Upper lobe of left lung (tissue), 4 donors: ENCODE results near the gene AACS.

ENCODE experiments used
- CTCF ChIP-seq, 6 experiments: fragments of 450-650 bp in 4 of 6; fragments of 200-600 bp in 2 of 6; sonication (generic) in 2 of 6; IDR thresholded peaks; one replicate each; pipeline ENCODE4 v1.5.1; 2016 to 2019; ENCODE audit warnings: antibody characterized with exemption in 6 of 6
- POLR2A ChIP-seq, 4 donors: fragments of 450-650 bp; IDR thresholded peaks; one replicate each; pipeline ENCODE4 v1.5.1; 2016 to 2017; ENCODE audit warnings: antibody characterized with exemption in 4 of 4, mild to moderate bottlenecking in 2 of 4

GRCh38 chr12:125178222-125178621 lies 113.0 kb downstream of the AACS start:
- no peak for TF ChIP-seq POLR2A (IDR thresholded peaks at IDR 0.05)
- TF ChIP-seq CTCF (IDR thresholded peaks at IDR 0.05): no peak
